K562 (cell line): ENCODE measurements around the gene CFAP54.

Experiments used
- CBX3 ChIP-seq, 2 experiments: IDR thresholded peaks; 1 replicate in 1 of 2; 2 replicates in 1 of 2; pipeline ENCODE4 v1.6.1; 2012; ENCODE audit warnings: inconsistent platforms in 2 of 2, low read length in 2 of 2, borderline replicate concordance in 1 of 2, control low read depth in 1 of 2
- CREM ChIP-seq: IDR thresholded peaks from 2 replicates; pipeline ENCODE4 v1.6.1; 2014; ENCODE audit warnings: antibody characterized with exemption, low read depth
- CTCF ChIP-seq, 3 experiments: IDR thresholded peaks in 2 of 3; conservative IDR thresholded peaks in 1 of 3; 2 replicates each; pipeline ENCODE4 v1.5.1; 2011 to 2012; ENCODE audit warnings: low read length in 3 of 3, mild to moderate bottlenecking in 3 of 3, control low read depth in 2 of 3, improper control_type of control experiment in 1 of 3, inconsistent platforms in 1 of 3, low read depth in 1 of 3, mixed read lengths in 1 of 3, moderate library complexity in 1 of 3; ENCODE audit not compliant: insufficient read depth in 2 of 3
- DMBX1 ChIP-seq: fragments of 250-450 bp; sonication (Bioruptor Pico); IDR thresholded peaks from 2 replicates; pipeline ENCODE4 v1.8.0; 2022; ENCODE audit warnings: inconsistent platforms, mild to moderate bottlenecking, moderate library complexity, borderline replicate concordance
- GABPA ChIP-seq: fragments of 200-800 bp; sonication (Bioruptor generic); conservative IDR thresholded peaks from 2 replicates; pipeline ENCODE4 v1.6.1; 2016; ENCODE audit warnings: low read depth, missing genetic modification characterization, missing compliant biosample characterization
- GTF2B ChIP-seq: IDR thresholded peaks from 2 replicates; pipeline ENCODE4 v1.6.1; 2011; ENCODE audit not compliant: insufficient read length; ENCODE audit errors: extremely low read depth
- GTF2E2 ChIP-seq: fragments of 200-800 bp; sonication (Bioruptor generic); IDR thresholded peaks from 2 replicates; pipeline ENCODE4 v1.6.1; 2016; ENCODE audit warnings: missing genetic modification characterization, missing compliant biosample characterization
- KDM1A ChIP-seq, 2 experiments: fragments of 450-650 bp; IDR thresholded peaks; 2 replicates each; pipeline ENCODE4 v1.6.1; 2016; ENCODE audit warnings: mild to moderate bottlenecking in 2 of 2
- MAFG ChIP-seq: fragments of 450-650 bp; conservative IDR thresholded peaks from 2 replicates; pipeline ENCODE4 v1.6.1; 2016; ENCODE audit warnings: missing genetic modification characterization, missing compliant biosample characterization
- MAX ChIP-seq: sonication (generic); formaldehyde crosslinking; IDR thresholded peaks from 2 replicates; pipeline ENCODE4 v1.9.0; 2022; ENCODE audit warnings: mild to moderate bottlenecking, missing genetic modification reagents
- MEF2D ChIP-seq: conservative IDR thresholded peaks from 2 replicates; pipeline ENCODE4 v1.6.1; 2016; ENCODE audit warnings: low read depth, missing genetic modification characterization, missing compliant biosample characterization
- RAD21 ChIP-seq, 2 experiments: fragments of 250-450 bp in 1 of 2; fragments of 450-650 bp in 1 of 2; sonication (Bioruptor Pico) in 1 of 2; formaldehyde crosslinking in 1 of 2; IDR thresholded peaks in 1 of 2; conservative IDR thresholded peaks in 1 of 2; 2 replicates each; pipeline versions ENCODE4 v1.4.0 to v1.8.0; 2020 to 2022; ENCODE audit warnings: mild to moderate bottlenecking in 2 of 2, moderate library complexity in 1 of 2
- TF ChIP-seq, protein P1 (sequence below): sonication (generic); formaldehyde crosslinking; IDR thresholded peaks from 2 replicates; pipeline ENCODE4 v1.8.0; 2022; ENCODE audit warnings: missing genetic modification reagents, mild to moderate bottlenecking, borderline replicate concordance
- TF ChIP-seq, protein P2 (sequence below): sonication (generic); formaldehyde crosslinking; IDR thresholded peaks from 2 replicates; pipeline ENCODE4 v1.8.1; 2023; ENCODE audit warnings: mild to moderate bottlenecking, missing genetic modification reagents

- TF ChIP-seq RAD21 (CRISPR knock-in tag; conservative IDR thresholded peaks at IDR 0.05 in 1 of 2, IDR thresholded peaks at IDR 0.05 in 1 of 2) = no peak
- no peak for TF ChIP-seq GABPA (tag)
- no peak for TF ChIP-seq CTCF (IDR thresholded peaks at IDR 0.05 in 2 of 3, conservative IDR thresholded peaks at IDR 0.05 in 1 of 3; ENCODE audit: insufficient read depth in 2 of 3, low read depth in 1 of 3, low read length in 3 of 3)
- TF ChIP-seq KDM1A (IDR thresholded peaks at IDR 0.05) = no peak
- TF ChIP-seq, protein P1, sequence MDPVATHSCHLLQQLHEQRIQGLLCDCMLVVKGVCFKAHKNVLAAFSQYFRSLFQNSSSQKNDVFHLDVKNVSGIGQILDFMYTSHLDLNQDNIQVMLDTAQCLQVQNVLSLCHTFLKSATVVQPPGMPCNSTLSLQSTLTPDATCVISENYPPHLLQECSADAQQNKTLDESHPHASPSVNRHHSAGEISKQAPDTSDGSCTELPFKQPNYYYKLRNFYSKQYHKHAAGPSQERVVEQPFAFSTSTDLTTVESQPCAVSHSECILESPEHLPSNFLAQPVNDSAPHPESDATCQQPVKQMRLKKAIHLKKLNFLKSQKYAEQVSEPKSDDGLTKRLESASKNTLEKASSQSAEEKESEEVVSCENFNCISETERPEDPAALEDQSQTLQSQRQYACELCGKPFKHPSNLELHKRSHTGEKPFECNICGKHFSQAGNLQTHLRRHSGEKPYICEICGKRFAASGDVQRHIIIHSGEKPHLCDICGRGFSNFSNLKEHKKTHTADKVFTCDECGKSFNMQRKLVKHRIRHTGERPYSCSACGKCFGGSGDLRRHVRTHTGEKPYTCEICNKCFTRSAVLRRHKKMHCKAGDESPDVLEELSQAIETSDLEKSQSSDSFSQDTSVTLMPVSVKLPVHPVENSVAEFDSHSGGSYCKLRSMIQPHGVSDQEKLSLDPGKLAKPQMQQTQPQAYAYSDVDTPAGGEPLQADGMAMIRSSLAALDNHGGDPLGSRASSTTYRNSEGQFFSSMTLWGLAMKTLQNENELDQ (CRISPR knock-in tag) = no peak
- no peak for TF ChIP-seq MAFG (tag)
- no peak for TF ChIP-seq CBX3 (IDR thresholded peaks at IDR 0.05; ENCODE audit: borderline replicate concordance in 1 of 2, low read length in 2 of 2)
- TF ChIP-seq DMBX1 (CRISPR knock-in tag) = no peak
- no peak for TF ChIP-seq CREM
- no peak for TF ChIP-seq MAX (CRISPR knock-in tag)
- TF ChIP-seq GTF2E2 = no peak
- no peak for TF ChIP-seq GTF2B
- no peak for TF ChIP-seq MEF2D (tag)
- TF ChIP-seq, protein P2, sequence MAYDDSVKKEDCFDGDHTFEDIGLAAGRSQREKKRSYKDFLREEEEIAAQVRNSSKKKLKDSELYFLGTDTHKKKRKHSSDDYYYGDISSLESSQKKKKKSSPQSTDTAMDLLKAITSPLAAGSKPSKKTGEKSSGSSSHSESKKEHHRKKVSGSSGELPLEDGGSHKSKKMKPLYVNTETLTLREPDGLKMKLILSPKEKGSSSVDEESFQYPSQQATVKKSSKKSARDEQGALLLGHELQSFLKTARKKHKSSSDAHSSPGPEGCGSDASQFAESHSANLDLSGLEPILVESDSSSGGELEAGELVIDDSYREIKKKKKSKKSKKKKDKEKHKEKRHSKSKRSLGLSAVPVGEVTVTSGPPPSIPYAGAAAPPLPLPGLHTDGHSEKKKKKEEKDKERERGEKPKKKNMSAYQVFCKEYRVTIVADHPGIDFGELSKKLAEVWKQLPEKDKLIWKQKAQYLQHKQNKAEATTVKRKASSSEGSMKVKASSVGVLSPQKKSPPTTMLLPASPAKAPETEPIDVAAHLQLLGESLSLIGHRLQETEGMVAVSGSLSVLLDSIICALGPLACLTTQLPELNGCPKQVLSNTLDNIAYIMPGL = no peak
Observed at GRCh38 chr12:96912943-96913342, 423.6 kb downstream of the CFAP54 start.
